GM18861 (cell line): ENCODE results near the gene HEY2.
A peak's percentile ranks its signal among the peaks of the same experiment; 100 is the strongest.

Source experiments
- ATAC-seq: cut with Tn5 transposase; IDR thresholded peaks from one replicate; pipeline ENCODE4 v1.9.1; 2021; ENCODE audit not compliant: unreplicated experiment

Gene HEY2

DNA sequence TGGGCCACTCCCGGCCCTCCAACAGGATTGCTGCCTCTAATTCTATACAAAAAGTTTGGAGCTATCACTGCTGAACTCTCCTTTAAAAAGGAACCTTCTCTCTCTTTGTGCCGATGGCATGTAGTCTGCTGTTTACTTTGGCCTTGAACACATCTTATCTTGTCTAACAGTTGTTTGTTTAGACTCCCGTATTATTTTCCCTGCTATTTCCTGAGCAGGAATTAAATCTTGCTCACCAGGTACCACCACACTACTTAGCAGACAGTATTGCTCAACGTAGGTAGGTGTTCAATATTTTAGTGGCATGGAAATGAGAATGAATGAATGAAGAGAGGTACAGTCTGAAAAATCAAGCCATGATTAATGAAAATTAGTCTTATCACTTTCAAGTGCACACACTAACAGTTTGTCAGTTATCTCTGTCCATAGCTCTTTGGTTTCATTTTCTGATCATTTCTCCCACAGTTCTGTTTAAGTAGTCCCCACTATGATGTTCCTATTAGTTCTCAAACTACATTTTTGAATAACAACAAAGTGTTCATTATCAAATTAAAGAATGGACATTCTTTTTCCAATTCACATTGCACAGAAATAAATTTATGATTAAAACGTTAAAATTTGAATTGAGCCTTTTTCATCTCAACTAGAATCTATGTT, 6.8 kb upstream of the HEY2 start:
- ATAC-seq = no peak

DNA sequence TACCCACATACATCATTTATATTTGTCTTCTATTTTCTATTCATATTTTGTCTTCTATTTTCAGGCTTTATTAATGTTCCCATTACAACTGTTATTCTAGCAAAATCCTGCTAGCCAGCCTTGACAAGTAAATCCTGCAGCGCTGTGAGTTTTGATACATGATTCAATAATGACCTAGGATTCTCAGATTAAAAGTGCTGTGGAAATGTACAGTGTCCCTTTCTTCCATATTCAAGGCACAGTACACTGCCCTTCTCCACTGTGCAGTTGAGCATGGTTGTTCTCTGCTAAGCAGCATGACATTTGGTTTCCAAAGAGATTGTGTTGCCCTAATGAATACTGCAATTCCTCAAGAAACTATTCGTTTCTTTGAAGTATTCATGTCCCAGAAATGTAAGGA, 5.8 kb upstream of the HEY2 start:
- ATAC-seq = no peak

DNA sequence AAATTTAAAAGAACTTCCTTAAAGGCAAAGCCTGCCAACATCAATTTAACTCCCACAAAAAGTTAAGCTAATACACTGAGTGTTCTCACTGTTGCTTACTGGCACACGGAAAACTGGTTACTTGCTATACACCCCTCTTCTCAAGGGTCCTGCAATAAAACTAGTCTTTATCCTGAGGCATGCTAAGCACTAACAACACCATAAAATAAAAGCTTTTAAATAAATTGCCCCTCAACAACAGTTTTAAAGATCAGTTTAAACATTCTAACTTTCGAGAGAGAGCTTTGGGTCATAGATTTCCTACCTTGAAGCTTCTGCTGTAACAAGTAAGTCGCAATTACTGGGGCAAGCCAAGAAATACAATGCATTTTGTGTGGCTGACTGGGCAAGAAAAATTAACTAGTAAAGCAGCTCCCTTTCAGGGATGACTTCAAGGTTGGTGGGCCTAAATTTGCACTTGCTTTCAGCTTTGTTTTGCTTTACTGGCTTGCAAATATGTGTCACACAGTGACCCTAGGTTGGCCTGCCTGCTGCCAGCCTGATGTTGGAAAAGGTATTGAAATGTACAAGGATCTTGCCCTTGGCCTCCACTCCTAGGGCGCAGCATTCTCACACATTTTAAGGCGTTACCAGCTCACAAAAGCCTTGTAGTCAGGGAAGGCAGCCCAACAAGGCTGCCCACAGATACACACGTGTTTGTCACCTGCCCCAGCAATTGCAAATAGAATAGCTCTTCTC, 4.0 kb upstream of the HEY2 start:
- no peak for ATAC-seq

DNA sequence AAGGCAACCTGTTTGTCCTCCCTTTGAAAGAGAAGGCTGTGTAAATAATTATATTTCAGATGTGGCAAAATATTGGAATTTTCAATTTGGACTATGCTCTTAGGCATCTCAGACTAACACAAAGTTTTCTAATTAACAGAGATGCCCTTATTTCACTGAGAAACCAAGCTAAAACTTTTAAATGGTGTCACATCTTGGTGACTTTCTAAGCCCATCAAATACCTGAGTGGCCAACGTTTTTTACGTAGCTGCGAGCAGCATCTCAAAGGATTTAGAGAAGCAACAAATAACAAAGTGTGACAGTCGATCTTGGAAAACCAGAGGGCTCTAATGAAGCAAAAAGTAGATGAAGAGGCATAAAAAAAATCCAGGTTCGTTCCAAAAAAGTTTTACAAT, 3.4 kb upstream of the HEY2 start:
- no peak for ATAC-seq

DNA sequence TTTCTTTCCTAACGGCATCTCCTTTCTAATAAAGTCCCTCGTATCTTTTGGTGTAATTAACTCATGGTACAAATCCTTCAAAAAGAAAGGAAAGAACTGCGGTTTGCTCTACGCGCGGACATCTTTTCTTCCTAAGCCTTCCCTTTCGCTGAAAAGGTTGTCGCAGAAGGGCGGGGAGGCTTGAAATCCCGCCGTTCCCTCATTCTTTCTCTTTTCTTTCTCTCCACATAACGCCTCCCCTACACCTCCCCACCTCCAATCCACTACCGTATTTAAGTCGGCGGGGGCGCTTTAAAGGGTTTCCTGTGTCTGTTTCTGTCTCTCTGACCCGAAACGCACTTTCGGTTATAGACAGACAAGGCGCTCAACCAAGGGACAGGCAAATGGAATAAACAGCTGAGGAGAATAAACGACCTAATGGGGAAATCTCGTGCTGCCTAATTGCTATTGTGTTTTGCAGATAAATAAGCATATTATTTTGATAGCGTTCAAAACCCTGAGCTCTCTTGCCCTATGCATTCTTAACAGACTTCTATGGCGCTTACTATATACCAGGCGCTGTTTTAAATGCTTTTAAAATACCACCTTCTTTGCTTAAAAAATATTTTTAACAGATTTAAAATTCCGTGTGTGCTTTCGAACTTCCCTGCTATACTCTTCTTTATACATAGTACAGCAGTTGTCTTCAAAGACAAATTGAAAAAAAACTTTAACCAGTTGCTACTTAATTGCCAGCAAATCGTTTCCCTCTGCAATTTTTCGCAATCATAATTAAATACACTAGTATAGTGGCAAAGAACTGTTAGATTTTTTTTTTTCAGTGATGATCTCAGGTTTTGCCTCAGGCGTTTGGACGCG, 2.5 kb upstream of the HEY2 start:
- ATAC-seq = peak; percentile 53

DNA sequence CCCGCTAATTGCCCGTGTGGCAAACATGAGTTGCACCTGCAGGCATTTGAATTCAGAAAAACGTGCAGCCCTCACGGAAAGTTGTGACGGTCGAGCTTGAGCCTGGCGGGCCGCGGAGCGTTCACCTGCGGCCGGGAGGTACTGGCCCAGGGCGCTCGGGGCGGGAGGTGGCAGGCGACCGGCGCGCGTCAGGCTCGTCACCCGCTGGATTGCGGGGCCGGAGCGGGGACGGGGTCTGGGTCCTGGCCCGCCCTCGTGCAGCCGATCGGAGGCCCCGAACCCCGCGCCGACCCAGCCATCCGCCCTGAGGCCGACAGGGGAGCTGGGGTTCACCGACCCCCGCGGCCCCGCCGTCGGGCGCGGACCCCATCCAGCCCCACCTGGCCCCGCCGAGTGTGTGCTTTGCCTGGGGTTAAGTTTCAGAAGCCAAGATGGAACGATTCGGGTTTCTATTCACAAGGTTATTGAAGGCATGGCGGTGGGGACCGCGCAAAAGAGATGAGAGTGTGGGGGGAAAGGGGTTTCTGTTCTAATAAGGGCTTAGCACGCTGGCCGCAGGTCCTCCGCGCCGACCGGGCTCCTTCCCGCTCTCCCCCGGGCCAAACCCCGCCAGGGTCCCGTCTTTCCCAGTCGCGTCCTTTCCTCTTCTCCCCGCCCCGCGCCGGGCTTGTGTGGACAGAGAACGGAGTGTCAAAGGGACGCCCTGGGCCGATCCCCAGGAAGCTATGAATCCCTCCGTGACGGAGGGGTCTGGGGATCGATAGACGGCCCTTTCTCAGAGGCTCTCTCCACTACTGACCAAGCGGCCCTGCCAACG, 1.6 kb upstream of the HEY2 start:
- ATAC-seq = no peak

DNA sequence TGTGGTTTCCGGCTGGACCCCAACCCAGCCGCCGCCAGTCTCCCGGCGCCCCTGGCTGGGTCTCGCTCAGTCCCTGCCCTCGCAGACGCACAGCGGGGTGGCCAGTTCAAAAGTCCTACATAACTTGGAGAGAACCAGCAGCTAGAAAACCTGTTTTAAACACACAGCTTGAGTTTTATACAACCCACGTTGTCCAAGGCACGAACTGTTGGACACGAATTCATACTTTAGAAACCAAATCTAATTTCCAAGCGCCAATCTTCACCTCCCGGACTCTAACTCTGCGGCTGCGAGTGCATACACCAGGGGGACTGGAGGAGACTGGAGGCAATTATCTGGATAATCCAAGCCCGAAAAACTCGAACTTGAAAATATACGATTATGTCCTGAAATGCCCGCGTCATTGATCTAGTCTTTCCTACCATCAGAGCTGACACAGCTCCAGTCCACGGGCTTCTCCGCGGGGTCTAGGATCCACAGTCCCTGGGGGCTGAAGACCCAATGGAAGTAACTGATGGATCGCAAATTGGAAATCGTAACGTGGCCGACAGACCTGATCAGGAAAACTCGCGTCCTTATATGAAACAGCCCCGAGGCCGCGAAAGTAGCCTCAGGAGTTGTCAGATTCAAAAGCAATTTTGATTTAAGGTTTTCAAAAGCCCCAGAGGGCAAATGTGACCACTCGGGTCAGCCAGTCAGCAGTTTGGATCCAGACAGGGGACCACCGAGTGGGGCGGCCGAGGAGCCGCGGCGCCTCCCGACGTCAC, 843 bp upstream of the HEY2 start:
- ATAC-seq = no peak

DNA sequence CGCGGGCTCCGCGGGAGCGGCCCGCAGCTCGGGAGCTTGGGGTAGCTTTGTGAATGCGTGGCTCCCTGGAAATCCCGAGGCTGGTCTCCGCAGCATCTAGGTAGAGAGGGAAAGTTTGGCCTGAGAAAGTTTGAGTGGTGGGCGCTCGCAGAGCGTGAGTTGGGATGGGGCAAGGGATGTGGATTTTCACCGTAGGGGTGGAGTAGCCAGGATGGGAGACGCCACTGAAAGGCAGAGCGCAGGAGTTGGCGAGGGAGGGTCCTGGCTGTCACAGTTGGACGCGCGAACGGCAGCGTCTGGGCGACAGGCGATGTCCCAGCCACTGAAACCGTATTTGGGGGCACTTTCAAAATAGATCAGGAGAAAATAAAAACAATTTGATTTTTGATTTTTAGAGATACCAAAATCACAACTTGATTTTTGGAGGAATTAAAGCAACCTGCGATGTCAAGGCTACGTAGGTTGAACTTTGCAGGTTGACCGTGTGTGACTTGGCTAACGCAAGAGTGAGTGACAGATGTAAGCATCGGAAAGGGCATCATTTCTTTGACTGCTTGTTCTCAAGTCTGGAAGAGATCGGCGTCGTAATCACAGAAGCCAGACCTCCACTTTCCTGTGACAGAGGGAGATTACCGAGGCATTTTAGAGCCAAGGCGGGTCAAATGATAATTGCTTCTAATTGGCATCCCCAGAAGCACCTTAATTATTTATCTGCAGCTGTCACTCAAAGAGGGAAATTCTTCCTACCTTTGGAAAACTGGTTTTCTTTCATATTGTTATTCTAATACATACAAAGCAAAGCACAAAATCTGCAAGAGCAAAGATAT, 646 bp downstream of the HEY2 start:
- no peak for ATAC-seq

DNA sequence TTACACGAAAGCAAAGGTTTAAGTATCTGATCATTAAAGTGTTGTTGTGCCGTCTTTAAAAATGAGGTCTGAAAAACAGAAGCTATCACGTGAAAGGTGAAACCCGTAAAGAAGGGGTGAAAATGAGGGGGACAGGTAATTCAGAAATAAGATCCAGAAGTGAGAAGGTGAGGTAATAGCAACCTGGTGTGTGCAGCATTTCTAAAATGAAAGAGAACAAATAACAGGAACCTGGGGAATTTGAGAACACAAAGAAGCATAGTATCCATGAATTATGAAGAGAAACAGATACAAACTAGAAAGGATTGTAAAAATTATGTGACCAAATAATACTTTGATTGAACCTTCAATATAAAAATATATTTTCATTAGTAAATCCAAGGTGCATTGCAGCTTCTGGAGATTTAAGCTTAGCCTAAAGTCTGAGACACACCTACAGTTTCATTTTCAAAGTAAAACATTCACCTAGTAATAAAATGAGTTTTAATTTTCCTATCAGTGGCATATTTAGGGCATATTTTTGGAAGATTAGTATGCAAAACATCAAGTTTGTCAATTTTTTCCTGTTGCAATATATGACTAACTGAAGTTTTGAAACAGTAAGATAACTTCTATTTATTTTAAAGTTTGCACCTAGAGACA, 1.4 kb downstream of the HEY2 start:
- ATAC-seq = no peak

DNA sequence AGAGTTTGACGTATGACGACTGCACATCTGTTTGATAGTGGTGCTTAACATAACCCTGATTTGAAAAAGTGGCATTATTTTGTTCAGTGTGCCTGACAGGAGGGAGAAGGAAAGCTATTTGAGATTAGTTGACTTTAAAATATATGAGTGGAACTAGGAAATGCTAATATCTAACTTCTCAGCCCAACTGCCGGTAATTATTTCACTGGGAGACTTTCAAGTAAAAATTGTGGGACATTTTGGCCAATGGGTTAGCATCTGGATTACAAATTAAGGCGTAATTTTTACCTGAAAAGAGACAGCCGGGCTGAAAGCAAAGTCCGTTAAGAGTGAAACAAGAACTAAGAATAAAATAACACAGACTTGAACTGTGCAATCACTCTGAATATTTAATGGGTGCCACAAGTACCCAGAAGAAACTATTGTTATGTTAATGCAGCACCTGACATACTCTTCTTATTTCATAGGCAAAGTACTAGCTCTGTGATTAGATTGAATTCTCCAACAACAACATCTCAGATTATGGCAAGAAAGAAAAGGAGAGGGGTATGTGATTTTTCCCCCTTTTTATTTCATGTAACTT, 2.0 kb downstream of the HEY2 start:
- ATAC-seq = no peak

DNA sequence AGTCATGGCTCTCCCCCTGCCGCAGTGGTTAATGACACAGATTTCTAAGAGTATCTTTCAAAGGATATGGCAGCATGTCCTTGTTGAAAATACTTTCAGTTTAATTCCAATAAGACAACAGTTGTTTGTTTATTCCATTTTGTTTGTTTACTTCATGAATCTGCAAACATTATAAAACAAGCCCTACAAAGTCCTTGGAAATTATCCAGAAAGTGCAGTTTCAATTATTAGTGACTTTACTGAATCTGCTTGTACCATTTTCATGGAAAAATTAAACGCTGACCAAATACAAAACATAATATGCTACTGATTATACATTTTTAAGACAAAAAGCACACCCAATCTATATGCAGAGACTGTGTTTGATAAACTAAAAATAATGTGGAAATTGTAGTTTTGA, 3.3 kb downstream of the HEY2 start:
- no peak for ATAC-seq

DNA sequence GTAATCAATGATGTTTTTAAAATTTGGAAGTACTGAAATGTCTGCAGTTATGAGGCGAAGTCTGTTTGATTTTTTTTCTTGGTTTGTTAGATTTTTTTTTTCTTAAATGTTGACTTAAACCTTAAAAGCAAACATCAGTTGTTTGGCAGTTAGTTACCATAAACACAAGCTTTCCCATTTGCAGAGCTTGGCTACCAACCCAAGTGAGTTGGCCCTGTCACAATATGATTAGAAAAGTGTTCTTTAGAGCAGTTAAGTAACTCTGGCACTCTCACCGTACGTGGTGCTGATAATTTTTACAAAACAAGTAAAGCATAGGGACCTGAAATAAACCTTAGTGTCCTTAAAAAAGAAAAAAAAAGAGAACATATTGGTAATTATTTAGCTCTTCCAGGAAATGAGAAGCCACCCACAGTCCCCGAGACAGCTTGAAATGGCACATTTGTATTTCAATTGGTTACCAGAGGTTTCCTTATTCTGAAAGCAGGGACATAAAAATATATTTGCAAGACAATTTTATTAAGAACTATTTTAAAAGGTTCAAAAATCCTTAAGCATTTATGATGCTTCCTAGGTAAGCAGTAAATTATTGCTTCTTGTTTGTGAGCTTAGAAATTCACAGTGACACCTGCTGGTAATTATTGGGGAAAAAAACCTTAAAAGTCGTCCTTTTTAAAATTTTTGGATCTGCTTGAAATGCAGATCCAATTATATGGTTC, 3.9 kb downstream of the HEY2 start:
- ATAC-seq = no peak

DNA sequence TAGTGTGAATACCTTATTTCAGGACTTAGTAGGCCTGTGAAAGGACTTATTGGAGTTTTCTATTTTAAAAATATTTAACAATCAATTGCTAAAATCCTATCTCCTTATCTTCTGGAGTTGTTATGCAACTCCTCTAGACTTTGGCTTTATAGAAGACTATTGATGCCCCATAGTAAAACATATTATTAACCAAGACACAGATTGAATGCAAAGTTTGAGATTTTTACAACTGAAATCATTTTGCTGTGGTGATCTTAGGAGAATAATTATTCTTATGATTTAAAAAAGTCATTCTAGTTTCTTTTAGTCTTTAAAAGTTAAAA, 4.5 kb downstream of the HEY2 start:
- ATAC-seq = no peak

DNA sequence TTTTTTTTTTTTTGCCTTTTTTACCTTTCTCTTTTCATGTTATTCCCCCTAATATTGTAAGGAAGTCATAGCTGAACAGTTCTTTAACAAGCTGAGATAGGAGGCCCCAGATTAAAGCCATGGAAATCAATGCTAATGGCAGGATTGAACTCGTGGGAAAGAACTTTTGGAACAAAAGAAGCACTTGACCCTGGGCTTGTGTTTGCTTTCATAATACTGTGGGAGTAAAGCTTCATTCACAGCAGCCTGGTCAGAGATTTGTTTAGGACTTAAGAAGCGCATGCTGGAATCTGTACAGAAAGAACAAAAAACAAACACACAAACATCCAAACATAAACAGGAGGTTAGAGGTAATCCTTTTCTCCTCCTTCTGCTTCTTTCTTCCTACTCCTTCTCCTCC, 5.1 kb downstream of the HEY2 start:
- no peak for ATAC-seq

DNA sequence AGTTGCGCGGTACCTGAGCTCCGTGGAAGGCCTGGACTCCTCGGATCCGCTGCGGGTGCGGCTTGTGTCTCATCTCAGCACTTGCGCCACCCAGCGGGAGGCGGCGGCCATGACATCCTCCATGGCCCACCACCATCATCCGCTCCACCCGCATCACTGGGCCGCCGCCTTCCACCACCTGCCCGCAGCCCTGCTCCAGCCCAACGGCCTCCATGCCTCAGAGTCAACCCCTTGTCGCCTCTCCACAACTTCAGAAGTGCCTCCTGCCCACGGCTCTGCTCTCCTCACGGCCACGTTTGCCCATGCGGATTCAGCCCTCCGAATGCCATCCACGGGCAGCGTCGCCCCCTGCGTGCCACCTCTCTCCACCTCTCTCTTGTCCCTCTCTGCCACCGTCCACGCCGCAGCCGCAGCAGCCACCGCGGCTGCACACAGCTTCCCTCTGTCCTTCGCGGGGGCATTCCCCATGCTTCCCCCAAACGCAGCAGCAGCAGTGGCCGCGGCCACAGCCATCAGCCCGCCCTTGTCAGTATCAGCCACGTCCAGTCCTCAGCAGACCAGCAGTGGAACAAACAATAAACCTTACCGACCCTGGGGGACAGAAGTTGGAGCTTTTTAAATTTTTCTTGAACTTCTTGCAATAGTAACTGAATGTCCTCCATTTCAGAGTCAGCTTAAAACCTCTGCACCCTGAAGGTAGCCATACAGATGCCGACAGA, 9.9 kb downstream of the HEY2 start:
- no peak for ATAC-seq

DNA sequence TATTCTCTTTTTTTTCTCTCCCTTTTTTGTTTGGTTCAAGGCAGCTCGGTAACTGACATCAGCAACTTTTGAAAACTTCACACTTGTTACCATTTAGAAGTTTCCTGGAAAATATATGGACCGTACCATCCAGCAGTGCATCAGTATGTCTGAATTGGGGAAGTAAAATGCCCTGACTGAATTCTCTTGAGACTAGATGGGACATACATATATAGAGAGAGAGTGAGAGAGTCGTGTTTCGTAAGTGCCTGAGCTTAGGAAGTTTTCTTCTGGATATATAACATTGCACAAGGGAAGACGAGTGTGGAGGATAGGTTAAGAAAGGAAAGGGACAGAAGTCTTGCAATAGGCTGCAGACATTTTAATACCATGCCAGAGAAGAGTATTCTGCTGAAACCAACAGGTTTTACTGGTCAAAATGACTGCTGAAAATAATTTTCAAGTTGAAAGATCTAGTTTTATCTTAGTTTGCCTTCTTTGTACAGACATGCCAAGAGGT, 10.6 kb downstream of the HEY2 start:
- ATAC-seq = no peak

DNA sequence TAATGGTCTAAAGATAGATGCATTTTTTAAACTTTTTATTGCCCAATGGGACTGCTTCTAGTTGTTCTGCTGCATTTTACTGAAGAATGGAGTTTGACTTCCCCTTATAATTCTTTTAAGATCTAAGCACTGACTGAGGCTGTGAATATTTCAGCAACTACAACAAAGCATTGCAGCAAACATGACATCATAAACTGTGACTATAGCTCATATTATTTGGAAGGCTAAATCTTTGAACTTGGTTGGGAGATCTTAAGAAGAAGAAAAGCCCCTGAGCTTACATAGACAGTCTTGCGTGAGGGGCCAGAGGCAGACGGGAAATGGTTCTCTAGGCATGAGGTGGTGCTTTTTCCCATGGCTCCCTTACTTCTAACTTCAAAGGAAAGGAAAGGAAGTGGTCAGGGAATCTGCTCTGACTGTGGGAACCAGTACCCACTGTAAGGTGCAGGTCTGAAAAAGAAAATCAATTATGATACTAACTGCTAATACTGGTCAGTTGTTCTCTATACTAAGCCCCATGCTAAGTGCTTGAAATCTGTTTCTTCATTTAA, 14.8 kb downstream of the HEY2 start:
- no peak for ATAC-seq
